ENCODE measurements around the gene ZNF222. TPM values are rescaled to one million over a fixed set of nuclear protein-coding genes. Genes with fewer than 3 reads are reported as not detected.

ZNF222 gene
- total RNA-seq, 2 donors from 2014 or later, result 1.8 to 4.7 TPM

DNA sequence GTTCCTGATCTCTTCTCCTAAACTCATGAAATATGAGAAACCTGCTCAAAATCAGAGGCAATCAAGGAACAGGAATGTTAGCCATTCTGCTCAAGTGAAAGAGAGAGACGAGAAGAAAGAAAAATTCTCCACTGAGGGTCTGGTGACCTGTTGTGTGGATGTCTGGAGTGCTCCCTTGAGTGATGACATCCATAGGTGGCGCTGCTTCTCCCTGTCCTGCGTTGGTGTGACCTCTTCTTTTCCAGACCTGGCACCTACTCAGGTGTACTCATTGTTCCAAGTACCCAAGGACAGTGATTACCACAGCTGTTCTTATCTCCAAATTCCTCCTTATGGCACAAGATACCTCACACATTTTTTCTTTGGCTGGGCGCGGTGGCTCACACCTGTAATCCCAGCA, 30.7 kb downstream of the ZNF222 start:
- ATAC-seq (ENCODE audit: insufficient number of reproducible peaks, low FRiP score, low read depth), result no peak
- TF ChIP-seq, protein P1, sequence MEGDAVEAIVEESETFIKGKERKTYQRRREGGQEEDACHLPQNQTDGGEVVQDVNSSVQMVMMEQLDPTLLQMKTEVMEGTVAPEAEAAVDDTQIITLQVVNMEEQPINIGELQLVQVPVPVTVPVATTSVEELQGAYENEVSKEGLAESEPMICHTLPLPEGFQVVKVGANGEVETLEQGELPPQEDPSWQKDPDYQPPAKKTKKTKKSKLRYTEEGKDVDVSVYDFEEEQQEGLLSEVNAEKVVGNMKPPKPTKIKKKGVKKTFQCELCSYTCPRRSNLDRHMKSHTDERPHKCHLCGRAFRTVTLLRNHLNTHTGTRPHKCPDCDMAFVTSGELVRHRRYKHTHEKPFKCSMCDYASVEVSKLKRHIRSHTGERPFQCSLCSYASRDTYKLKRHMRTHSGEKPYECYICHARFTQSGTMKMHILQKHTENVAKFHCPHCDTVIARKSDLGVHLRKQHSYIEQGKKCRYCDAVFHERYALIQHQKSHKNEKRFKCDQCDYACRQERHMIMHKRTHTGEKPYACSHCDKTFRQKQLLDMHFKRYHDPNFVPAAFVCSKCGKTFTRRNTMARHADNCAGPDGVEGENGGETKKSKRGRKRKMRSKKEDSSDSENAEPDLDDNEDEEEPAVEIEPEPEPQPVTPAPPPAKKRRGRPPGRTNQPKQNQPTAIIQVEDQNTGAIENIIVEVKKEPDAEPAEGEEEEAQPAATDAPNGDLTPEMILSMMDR (IDR thresholded peaks at IDR 0.05), result no peak

DNA sequence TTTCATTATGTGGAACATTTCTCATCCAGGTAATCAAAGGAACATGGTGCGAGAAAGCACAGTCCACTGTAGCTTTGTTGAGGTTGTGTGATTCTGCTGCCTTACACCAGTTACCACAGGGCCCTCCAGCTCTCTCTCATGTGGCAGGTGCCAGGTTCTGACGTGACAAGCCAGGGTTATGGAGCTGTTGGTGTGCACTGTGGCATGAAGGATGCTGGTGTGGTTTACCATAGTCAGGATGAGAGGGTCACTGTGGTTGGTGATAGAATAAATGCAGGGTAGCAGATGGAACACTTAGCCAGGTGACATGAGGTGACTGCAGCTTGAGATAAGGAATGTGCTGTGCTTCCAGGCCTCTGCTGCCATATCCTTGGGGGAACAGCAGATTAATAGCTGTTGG, 34.0 kb downstream of the ZNF222 start:
- ATAC-seq (ENCODE audit: insufficient number of reproducible peaks, low FRiP score, low read depth) (no peak), DNase-seq (ENCODE audit: low spot score) (no peak)
- H3K36me3 ChIP-seq, result peaks cover 70% of the 10 kb centered on the region
- TF ChIP-seq, protein P1 (IDR thresholded peaks at IDR 0.05), result no peak
- H3K27ac ChIP-seq, result no peak overlapping the region
- no peaks in the 10 kb centered on the region for H3K4me1 ChIP-seq (ENCODE audit: control insufficient read depth in 1 of 2, low read depth in 2 of 2)
- peaks cover 3% of the 10 kb centered on the region for H3K9me3 ChIP-seq
- H3K4me3 ChIP-seq, result no peak overlapping the region
- no peaks in the 10 kb centered on the region for H3K27me3 ChIP-seq (replicated peaks; ENCODE audit: insufficient read depth)

More for the DNA sequence above, 30.7 kb downstream of the ZNF222 start:
- no peak overlapping the region for H3K4me3 ChIP-seq
- peaks cover 36% of the 10 kb centered on the region for H3K36me3 ChIP-seq
- no peak for DNase-seq (ENCODE audit: low spot score)
- no peak overlapping the region for H3K27ac ChIP-seq
- H3K27me3 ChIP-seq (replicated peaks; ENCODE audit: insufficient read depth), result no peaks in the 10 kb centered on the region
- peaks cover 5 to 16% of the 10 kb centered on the region in 2 donors for H3K4me1 ChIP-seq (ENCODE audit: control insufficient read depth in 1 of 2, low read depth in 2 of 2)
- no peaks in the 10 kb centered on the region for H3K9me3 ChIP-seq

DNA sequence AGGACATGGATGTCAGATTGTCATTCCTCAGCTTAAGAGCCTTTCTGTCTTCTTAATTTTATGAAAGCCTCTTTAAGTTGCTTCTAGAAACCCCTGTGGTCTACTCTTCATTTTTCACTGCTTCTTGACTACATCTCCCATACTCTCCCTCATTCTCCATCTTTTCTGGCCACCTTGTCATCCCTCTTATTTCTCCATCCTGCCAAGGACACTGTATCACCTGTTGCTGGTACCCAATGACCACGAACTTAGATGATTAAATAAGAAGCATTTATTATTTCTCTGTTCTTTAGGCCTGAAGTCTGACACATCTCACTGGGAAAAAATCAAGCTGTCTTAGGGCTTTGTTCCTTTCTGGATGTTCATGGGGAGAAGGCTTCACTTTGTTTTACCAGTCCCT, 35.9 kb downstream of the ZNF222 start:
- Histone ChIP-seq H3K36me3 (peaks cover 72% of the 10 kb centered on the region), H3K9me3 (peaks cover 9% of the 10 kb centered on the region), H3K27me3 (replicated peaks; ENCODE audit: insufficient read depth) (no peaks in the 10 kb centered on the region), H3K4me1 (ENCODE audit: control insufficient read depth in 1 of 2, low read depth in 2 of 2) (no peaks in the 10 kb centered on the region), H3K27ac (no peak overlapping the region), H3K4me3 (no peak overlapping the region)
- no peak for DNase-seq (ENCODE audit: low spot score)
- TF ChIP-seq, protein P1 (IDR thresholded peaks at IDR 0.05), result no peak
- no peak for ATAC-seq (ENCODE audit: insufficient number of reproducible peaks, low FRiP score, low read depth)

GRCh38 chr19:44066305-44066704, 41.1 kb downstream of the ZNF222 start:
- Histone ChIP-seq H3K27me3 (replicated peaks; ENCODE audit: insufficient read depth) (no peaks in the 10 kb centered on the region), H3K36me3 (peaks cover 53% of the 10 kb centered on the region), H3K4me3 (no peak overlapping the region), H3K27ac (no peak overlapping the region), H3K9me3 (peaks cover 22% of the 10 kb centered on the region), H3K4me1 (ENCODE audit: control insufficient read depth in 1 of 2, low read depth in 2 of 2) (no peaks in the 10 kb centered on the region)
- ATAC-seq (ENCODE audit: insufficient number of reproducible peaks, low FRiP score, low read depth), result no peak
- TF ChIP-seq, protein P1 (IDR thresholded peaks at IDR 0.05), result no peak
- no peak for DNase-seq (ENCODE audit: low spot score)

DNA sequence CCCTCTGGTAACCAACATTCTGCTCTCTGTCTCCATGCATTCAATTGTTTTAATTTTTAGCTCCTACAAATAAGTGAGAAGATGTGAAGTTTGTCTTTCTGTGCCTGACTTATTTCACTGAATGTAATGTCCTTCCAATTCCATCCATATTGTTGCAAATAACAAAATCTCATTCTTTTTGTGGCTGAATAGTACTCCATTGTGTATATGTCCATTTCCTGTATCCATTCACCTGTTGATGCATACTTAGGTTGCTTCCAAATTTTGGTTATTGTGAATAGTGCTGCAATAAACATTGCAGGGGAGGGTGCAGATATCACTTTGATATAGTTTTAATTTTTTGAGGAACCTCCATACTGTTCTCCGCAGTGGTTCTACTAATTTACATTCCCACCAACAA, 44.2 kb downstream of the ZNF222 start:
- TF ChIP-seq, protein P1 (IDR thresholded peaks at IDR 0.05), result no peak
- DNase-seq (ENCODE audit: low spot score) (no peak), ATAC-seq (ENCODE audit: insufficient number of reproducible peaks, low FRiP score, low read depth) (no peak)
- no peak overlapping the region for H3K4me3 ChIP-seq
- peaks cover 6 to 10% of the 10 kb centered on the region in 2 donors for H3K4me1 ChIP-seq (ENCODE audit: control insufficient read depth in 1 of 2, low read depth in 2 of 2)
- H3K27me3 ChIP-seq (replicated peaks; ENCODE audit: insufficient read depth), result no peaks in the 10 kb centered on the region
- peaks cover 22% of the 10 kb centered on the region for H3K36me3 ChIP-seq
- H3K9me3 ChIP-seq, result peaks cover 19% of the 10 kb centered on the region
- H3K27ac ChIP-seq, result no peak overlapping the region

Measured in thoracic aorta (tissue), 2 donors.